HAP-1 (cell line): ENCODE measurements around the gene BCAS3.

ENCODE experiments used
- DNase-seq, 2 experiments: peaks; one replicate each; pipeline ENCODE4 v3.0.0-alpha.2; 2016 to 2020; ENCODE audit warnings: low spot score in 2 of 2
- H3K27me3 ChIP-seq: fragments of 250-450 bp; sonication (Bioruptor Pico); 2 replicates; pipeline ENCODE4 v1.5.1; 2020; ENCODE audit warnings: low read depth, mild to moderate bottlenecking, moderate library complexity
- H3K36me3 ChIP-seq: fragments of 250-450 bp; sonication (Bioruptor Pico); replicated peaks from 2 replicates; pipeline ENCODE4 v1.5.1; 2020; ENCODE audit warnings: mild to moderate bottlenecking
- H3K4me1 ChIP-seq: fragments of 250-450 bp; sonication (Bioruptor Pico); 2 replicates; pipeline ENCODE4 v1.5.1; 2020; ENCODE audit warnings: mild to moderate bottlenecking
- H3K4me3 ChIP-seq: fragments of 250-450 bp; sonication (Bioruptor Pico); 2 replicates; pipeline ENCODE4 v1.5.1; 2020; ENCODE audit warnings: mild to moderate bottlenecking, moderate library complexity
- H3K9me3 ChIP-seq: fragments of 250-450 bp; sonication (Bioruptor Pico); 2 replicates; pipeline ENCODE4 v1.5.1; 2020; ENCODE audit warnings: mild to moderate bottlenecking, moderate library complexity
- in situ Hi-C: fragments of 300-500 bp; cut with MboI; formaldehyde crosslinking; loops from 3 replicates; pipeline ENCODE4 v1.14.3; 2020; ENCODE audit warnings: low sequenced_read_pairs, inconsistent platforms, mixed read lengths

The BCAS3 gene

GRCh38 chr17:60677308-60678117 lies at the start of gene BCAS3:
Gene BCAS3 (plus strand): TSS chr17:60677851.
- H3K27me3 ChIP-seq = no peaks in the 10 kb centered on the region
- H3K36me3 ChIP-seq = no peaks in the 10 kb centered on the region
- H3K9me3 ChIP-seq = no peaks in the 10 kb centered on the region
- in situ Hi-C loops = no loop called here
- DNase-seq = peak; percentile 99
- peaks cover 3% of the 10 kb centered on the region; the same call in 1 of the 2 replicates for H3K4me1 ChIP-seq
- H3K4me3 ChIP-seq = peak within 1 kb of the TSS; percentile 71

DNA sequence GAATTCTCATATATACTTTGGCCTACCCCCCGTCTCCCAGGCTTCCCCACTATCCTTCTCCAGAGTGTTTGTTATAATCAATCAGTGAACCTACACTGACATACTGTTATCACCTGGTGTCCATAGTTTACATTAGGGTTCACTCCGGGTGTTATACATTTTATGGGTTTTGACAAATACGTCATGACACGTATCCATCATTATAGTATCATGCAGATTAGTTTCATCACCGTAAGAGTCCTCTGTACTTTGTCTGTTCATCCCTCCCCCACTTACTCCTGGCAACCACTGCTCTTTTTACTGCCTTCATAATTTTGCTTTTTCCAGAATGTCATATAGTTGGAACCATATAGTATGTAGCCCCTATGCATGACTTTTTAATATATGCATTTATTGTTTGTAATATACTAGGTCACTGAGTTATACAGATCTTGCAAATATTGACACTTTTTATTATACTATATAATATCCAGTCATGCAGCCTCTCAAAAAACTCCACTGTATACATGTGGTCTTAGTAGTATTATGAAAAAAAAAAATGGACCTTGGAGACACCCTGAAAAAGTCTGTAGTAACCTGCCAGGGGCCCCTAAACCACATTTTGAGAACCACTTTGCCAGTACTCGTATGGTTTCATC lies 49.3 kb upstream of the BCAS3 start:
- DNase-seq = no peak
- Histone ChIP-seq H3K4me1 (peaks cover 10% of the 10 kb centered on the region), H3K27me3 (no peaks in the 10 kb centered on the region), H3K4me3 (no peak overlapping the region), H3K9me3 (no peaks in the 10 kb centered on the region), H3K36me3 (no peaks in the 10 kb centered on the region; the same call in 1 of the 2 replicates)
- in situ Hi-C loops = loop anchor here (25.0 kb wide), 1 partner anchor 491 kb away; the partner anchor contains the start of gene CA4

GRCh38 chr17:60629120-60629519 lies 48.5 kb upstream of the BCAS3 start:
- no peaks in the 10 kb centered on the region for H3K27me3 ChIP-seq
- no peak overlapping the region for H3K4me3 ChIP-seq
- peaks cover 14% of the 10 kb centered on the region for H3K4me1 ChIP-seq
- no peak for DNase-seq
- H3K9me3 ChIP-seq = no peaks in the 10 kb centered on the region
- peaks cover 3% of the 10 kb centered on the region; the same call in 1 of the 2 replicates for H3K36me3 ChIP-seq
- in situ Hi-C loops = loop anchor here (25.0 kb wide), 1 partner anchor 492 kb away; the partner anchor contains the start of gene CA4

GRCh38 chr17:60630352-60630751 lies 47.3 kb upstream of the BCAS3 start:
- no peak overlapping the region for H3K4me3 ChIP-seq
- H3K9me3 ChIP-seq = no peaks in the 10 kb centered on the region
- no peaks in the 10 kb centered on the region for H3K27me3 ChIP-seq
- peaks cover 10% of the 10 kb centered on the region for H3K36me3 ChIP-seq
- H3K4me1 ChIP-seq = peaks cover 19% of the 10 kb centered on the region
- DNase-seq = no peak
- in situ Hi-C loops = loop anchor here (25.0 kb wide), 1 partner anchor 493 kb away; the partner anchor contains the start of gene CA4

DNA sequence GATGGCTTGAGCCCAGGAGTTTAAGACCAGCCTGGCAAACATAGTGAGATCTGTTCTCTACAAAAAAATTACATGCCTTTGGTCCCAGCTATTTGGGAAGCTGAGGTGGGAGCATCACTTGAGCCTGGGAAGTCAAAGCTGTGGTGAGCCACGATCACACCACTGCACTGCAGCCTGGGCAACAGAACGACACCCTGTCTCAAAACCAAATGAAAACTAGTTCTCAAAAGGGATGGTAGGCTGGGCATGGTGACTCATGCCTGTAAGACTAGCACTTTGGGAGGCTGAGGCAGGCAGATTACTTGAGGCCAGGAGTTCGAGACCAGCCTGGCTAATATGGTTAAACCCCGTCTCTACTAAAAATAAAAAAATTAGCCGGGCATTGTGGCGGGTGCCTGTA lies 46.5 kb upstream of the BCAS3 start:
- H3K4me3 ChIP-seq = no peak overlapping the region
- in situ Hi-C loops = loop anchor here (25.0 kb wide), 1 partner anchor 494 kb away; the partner anchor contains the start of gene CA4
- H3K4me1 ChIP-seq = peaks cover 19% of the 10 kb centered on the region
- H3K9me3 ChIP-seq = no peaks in the 10 kb centered on the region
- H3K27me3 ChIP-seq = no peaks in the 10 kb centered on the region
- no peak for DNase-seq
- peaks cover 18% of the 10 kb centered on the region for H3K36me3 ChIP-seq

GRCh38 chr17:60637683-60638082 lies 40.0 kb upstream of the BCAS3 start:
- H3K4me3 ChIP-seq = no peak overlapping the region
- in situ Hi-C loops = loop anchor here (25.0 kb wide), 1 partner anchor 500 kb away; the partner anchor contains the start of gene CA4

DNA sequence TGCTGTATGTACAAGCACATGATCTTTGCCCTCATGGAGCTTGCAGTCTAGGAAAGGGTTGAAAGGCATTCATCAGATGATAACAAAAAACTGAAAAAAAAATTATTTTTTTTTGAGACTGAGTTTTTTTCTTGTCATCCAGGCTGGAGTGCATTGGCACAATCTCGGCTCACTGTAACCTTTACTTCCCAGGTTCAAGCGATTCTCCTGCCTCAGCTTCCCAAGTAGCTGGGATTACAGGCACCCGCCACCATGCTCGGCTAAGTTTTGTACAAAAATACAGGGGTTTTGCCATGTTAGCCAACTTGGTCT lies 38.7 kb upstream of the BCAS3 start:
- peaks cover 20% of the 10 kb centered on the region for H3K36me3 ChIP-seq
- H3K27me3 ChIP-seq = no peaks in the 10 kb centered on the region

More at GRCh38 chr17:60637683-60638082, 40.0 kb upstream of the BCAS3 start:
- Histone ChIP-seq H3K36me3 (peaks cover 22% of the 10 kb centered on the region), H3K27me3 (no peaks in the 10 kb centered on the region), H3K4me1 (peaks cover 9% of the 10 kb centered on the region), H3K9me3 (no peaks in the 10 kb centered on the region)
- DNase-seq = no peak

DNA sequence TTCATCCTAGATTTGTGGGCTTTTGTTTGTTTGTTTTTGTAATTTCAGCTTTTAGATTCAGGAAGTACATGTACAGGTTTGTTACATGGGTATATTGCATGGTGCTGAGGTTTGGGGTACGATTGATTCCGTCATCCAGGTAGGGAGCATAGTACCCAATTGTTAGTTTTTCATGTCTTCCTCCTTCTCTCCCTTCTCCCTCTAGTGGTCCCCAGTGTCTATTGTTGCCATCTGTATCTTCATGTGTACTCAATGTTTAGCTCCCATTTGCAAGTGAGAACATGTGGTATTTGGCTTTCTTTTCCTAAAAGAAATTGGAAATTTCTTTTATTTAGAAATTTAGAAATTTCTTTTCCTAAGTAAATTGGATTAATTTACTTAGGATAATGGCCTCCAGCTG lies 37.1 kb upstream of the BCAS3 start:
- H3K27me3 ChIP-seq = no peaks in the 10 kb centered on the region
- in situ Hi-C loops = loop anchor here (25.0 kb wide), 1 partner anchor 503 kb away; the partner anchor contains the start of gene CA4
- no peaks in the 10 kb centered on the region for H3K9me3 ChIP-seq
- peaks cover under 1% of the 10 kb centered on the region; the same call in 1 of the 2 replicates for H3K4me1 ChIP-seq
- no peak overlapping the region for H3K4me3 ChIP-seq
- peaks cover 11% of the 10 kb centered on the region for H3K36me3 ChIP-seq
- DNase-seq = no peak

More for the DNA sequence above, 38.7 kb upstream of the BCAS3 start:
- in situ Hi-C loops = loop anchor here (25.0 kb wide), 1 partner anchor 502 kb away; the partner anchor contains the start of gene CA4
- peaks cover 6% of the 10 kb centered on the region for H3K4me1 ChIP-seq
- no peaks in the 10 kb centered on the region for H3K9me3 ChIP-seq
- H3K4me3 ChIP-seq = no peak overlapping the region
- no peak for DNase-seq

- no peak overlapping the region for H3K4me3 ChIP-seq
- H3K36me3 ChIP-seq = peaks cover 5% of the 10 kb centered on the region
- DNase-seq = no peak
- peaks cover 7% of the 10 kb centered on the region for H3K4me1 ChIP-seq
- H3K27me3 ChIP-seq = no peaks in the 10 kb centered on the region
- no peaks in the 10 kb centered on the region for H3K9me3 ChIP-seq
- in situ Hi-C loops = loop anchor here (25.0 kb wide), 1 partner anchor 504 kb away; the partner anchor contains the start of gene CA4
These were observed 36.5 kb upstream of the BCAS3 start for GRCh38 chr17:60641126-60641525.

- peak; percentile 83 to 87 for DNase-seq
- H3K4me1 ChIP-seq = peaks cover 9% of the 10 kb centered on the region
- no peak overlapping the region for H3K4me3 ChIP-seq
- H3K36me3 ChIP-seq = peaks cover 4% of the 10 kb centered on the region
- no peaks in the 10 kb centered on the region for H3K9me3 ChIP-seq
- H3K27me3 ChIP-seq = no peaks in the 10 kb centered on the region
- in situ Hi-C loops = loop anchor here (25.0 kb wide), 1 partner anchor 505 kb away; the partner anchor contains the start of gene CA4
These were observed 35.8 kb upstream of the BCAS3 start for GRCh38 chr17:60641810-60642220.

DNA sequence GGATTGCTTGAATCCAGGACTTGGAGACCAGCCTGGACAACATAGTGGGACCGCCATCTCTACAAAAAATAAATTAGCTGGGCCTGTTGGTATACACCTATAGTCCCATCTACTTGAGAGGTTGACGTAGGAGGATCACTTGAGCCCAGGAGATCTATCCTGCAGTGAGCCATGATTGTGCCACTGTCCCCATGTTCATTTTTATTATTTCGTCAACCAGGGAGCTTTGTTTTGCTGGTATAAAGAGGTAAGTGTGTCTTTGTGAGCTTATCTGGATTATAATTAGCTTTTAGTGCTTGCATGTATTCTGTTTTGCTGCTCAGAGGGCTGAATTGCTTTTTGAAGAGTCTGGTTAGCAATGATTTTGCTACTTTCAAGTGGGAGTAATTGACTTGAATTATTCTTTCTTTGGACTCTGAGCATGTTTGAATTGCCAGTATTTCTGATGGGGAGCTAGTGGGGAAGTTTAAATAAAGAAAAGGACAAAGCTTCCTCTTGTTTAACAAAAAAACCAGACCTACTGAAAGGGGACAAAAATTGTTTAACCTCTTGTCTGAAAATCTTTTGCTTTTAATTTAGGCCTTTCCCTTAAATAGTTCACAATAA lies 31.6 kb upstream of the BCAS3 start:
- in situ Hi-C loops = loop anchor here (25.0 kb wide), 1 partner anchor 509 kb away; the partner anchor contains the start of gene CA4
- DNase-seq = peak in 1 of 2 experiments; percentile 32
- Histone ChIP-seq H3K4me1 (peaks cover 9% of the 10 kb centered on the region), H3K27me3 (no peaks in the 10 kb centered on the region), H3K4me3 (no peak overlapping the region), H3K36me3 (peaks cover 10% of the 10 kb centered on the region; the same call in 1 of the 2 replicates), H3K9me3 (no peaks in the 10 kb centered on the region)

DNA sequence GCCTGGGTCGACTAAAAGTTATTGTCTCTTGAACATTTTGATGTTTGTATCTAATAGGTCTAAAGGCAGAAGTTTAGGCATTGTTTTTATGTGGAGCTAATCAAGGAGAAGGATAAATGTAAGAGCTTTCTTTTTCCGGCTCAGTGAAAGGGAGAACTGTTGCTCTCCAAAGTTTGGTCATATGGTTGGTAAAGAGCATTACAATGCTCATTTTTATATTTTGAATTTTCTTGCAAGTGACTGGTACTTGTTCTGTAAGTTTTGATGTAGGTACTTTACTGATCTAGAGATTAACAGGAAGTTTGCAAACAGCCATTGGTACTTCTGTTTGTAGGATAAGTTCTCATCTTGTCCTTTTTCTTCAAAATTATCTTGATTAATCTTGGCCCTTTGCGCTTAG lies 30.9 kb upstream of the BCAS3 start:
- H3K27me3 ChIP-seq = no peaks in the 10 kb centered on the region
- no peak overlapping the region for H3K4me3 ChIP-seq
- no peaks in the 10 kb centered on the region for H3K9me3 ChIP-seq
- H3K4me1 ChIP-seq = peaks cover 9% of the 10 kb centered on the region
- DNase-seq = no peak
- peaks cover 12% of the 10 kb centered on the region; the same call in 1 of the 2 replicates for H3K36me3 ChIP-seq
- in situ Hi-C loops = loop anchor here (25.0 kb wide), 1 partner anchor 509 kb away; the partner anchor contains the start of gene CA4

DNA sequence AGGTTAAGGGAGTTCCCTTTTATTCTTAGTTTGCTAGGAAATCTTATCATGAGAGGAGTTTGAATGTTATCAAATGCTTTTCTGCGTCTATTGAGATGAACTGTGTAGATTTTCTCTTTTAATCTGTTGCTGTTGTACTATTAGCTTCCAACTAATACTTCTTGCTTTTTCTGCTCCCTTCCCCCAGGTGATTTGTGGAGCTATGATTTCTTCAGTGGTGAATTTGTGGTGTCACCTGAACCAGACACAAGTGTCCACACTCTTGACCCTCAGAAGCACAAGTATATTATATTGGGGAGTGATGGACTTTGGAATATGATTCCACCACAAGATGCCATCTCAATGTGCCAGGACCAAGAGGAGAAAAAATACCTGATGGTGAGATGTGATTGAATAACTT lies 29.9 kb upstream of the BCAS3 start:
- no peaks in the 10 kb centered on the region for H3K27me3 ChIP-seq
- no peak for DNase-seq
- in situ Hi-C loops = loop anchor here (25.0 kb wide), 1 partner anchor 510 kb away; the partner anchor contains the start of gene CA4
- H3K4me1 ChIP-seq = peaks cover 9% of the 10 kb centered on the region
- H3K9me3 ChIP-seq = no peaks in the 10 kb centered on the region
- H3K36me3 ChIP-seq = peaks cover 13% of the 10 kb centered on the region; the same call in 1 of the 2 replicates
- no peak overlapping the region for H3K4me3 ChIP-seq
